Measurements from ENCODE around the gene GLTPD2.

DNA sequence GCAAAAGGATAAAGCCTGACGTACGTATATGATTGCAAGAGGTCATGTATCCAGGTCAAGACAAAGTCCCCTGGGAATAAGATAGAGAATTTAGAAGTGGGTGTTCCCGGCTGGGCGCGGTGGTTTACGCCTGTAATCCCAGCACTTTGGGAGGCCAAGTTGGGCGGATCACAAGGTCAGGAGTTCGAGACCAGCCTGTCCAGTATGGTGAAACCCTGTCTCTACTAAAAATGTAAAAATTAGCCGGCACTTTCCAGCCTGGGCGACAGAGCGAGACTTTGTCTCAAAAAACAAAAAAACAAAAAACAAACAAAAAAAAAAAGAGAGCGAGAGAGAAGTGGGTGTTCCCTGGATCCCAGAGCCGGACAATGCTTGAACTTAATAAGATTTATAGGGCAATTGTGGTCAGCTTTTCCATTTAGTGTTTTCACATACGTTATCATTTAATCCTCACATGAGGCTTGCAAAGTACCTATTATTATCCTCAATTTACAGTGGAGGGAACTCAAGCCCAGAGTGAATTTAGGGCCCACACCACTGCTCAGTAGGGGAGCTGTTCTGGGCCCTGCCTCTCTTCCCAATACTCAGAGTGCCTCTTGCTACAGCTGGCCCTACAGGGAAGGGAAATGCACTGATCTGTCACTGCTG, 481 bp upstream of the GLTPD2 start:
- TF ChIP-seq POLR2AphosphoS5 (IDR thresholded peaks at IDR 0.05; ENCODE audit: insufficient read depth in 1 of 2, low read depth in 1 of 2) (no peak), POLR2A (IDR thresholded peaks at IDR 0.05) (no peak)
- TF ChIP-seq, protein P1, sequence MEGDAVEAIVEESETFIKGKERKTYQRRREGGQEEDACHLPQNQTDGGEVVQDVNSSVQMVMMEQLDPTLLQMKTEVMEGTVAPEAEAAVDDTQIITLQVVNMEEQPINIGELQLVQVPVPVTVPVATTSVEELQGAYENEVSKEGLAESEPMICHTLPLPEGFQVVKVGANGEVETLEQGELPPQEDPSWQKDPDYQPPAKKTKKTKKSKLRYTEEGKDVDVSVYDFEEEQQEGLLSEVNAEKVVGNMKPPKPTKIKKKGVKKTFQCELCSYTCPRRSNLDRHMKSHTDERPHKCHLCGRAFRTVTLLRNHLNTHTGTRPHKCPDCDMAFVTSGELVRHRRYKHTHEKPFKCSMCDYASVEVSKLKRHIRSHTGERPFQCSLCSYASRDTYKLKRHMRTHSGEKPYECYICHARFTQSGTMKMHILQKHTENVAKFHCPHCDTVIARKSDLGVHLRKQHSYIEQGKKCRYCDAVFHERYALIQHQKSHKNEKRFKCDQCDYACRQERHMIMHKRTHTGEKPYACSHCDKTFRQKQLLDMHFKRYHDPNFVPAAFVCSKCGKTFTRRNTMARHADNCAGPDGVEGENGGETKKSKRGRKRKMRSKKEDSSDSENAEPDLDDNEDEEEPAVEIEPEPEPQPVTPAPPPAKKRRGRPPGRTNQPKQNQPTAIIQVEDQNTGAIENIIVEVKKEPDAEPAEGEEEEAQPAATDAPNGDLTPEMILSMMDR (IDR thresholded peaks at IDR 0.05) = no peak
